Skin epidermis (tissue), 12 donors: Measurements from ENCODE around the gene CDH2.

Experiments used
- H3K27ac ChIP-seq, 21 experiments: fragments of 200-600 bp; sonication (generic) in 11 of 21; one replicate each; pipeline ENCODE4 v1.5.0; 2020; ENCODE audit warnings: mild to moderate bottlenecking in 3 of 21, inconsistent platforms in 2 of 21, moderate library complexity in 2 of 21
- H3K4me3 ChIP-seq, 7 experiments: fragments of 200-600 bp; sonication (generic) in 2 of 7; one replicate each; pipeline ENCODE4 v1.5.0; 2020; ENCODE audit warnings: inconsistent platforms in 2 of 7, mild to moderate bottlenecking in 2 of 7, moderate library complexity in 1 of 7

CDH2 gene

DNA sequence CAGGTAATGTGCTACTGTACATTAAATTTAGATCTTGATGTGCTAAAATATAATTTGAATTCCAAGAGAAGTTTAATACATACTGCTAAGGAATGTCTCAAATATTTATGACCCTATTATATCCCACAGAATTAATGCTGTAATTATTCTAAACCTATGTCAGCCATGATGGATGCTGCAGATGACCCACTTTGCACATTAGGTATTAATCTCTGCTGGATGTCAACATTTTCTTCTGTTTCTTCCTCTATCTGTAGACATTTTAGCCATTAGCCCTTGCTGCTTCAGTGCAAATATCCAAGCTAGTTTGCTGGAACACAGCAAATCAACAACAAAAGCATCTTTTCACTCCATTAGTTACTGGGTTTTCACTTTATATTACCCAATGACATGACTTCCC, 164.6 kb downstream of the CDH2 start:
- H3K4me3 ChIP-seq, result no peak overlapping the region

DNA sequence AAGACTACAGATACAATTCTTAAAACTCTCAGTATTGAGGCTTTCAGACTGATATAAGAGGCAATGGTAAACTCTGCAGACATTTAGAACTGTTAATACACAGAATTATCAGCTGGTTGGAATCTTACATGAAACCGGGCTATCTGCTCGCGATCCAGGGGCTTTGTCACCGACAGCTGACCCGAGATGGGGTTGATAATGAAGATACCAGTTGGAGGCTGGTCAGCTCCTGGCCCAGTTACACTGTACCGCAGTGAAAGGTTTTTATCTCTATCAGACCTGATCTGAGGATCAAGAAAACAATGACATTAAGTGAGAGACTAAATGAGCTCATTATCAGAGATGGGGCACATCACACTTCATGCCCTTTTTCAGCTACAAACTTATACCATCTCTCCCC, 167.3 kb downstream of the CDH2 start:
- no peak overlapping the region for H3K4me3 ChIP-seq
- no peak overlapping the region for H3K27ac ChIP-seq

More for the DNA sequence above, 164.6 kb downstream of the CDH2 start:
- H3K27ac ChIP-seq, result no peak overlapping the region

- Histone ChIP-seq H3K27ac (no peak overlapping the region), H3K4me3 (no peak overlapping the region)
Measured at GRCh38 chr18:28007841-28008240, 169.1 kb downstream of the CDH2 start.

- H3K4me3 ChIP-seq, result no peak overlapping the region
- no peak overlapping the region for H3K27ac ChIP-seq
Measured at GRCh38 chr18:28005164-28005563, 171.8 kb downstream of the CDH2 start.

DNA sequence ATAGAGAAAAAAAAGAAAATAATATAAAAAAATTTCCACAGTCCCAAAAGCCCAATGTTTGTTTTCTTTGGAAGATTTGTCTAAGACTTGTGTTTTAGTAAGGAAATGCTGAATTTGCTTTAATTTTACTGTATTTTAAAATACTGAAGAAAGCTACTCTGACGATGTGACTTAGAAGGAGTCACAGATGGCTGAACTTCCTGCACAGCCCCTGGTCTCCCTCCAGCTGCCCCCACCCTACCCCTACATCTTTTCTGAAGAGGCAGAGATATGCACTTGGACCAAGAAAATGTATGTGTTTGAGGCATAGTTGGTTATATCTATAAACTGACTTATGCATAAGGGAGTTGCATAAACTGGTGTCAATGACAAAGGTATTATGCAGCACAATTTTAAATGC, 172.3 kb downstream of the CDH2 start:
- H3K4me3 ChIP-seq, result no peak overlapping the region
- no peak overlapping the region for H3K27ac ChIP-seq

GRCh38 chr18:28003451-28003850, 173.5 kb downstream of the CDH2 start:
- no peak overlapping the region for H3K27ac ChIP-seq

GRCh38 chr18:28002841-28003240, 174.1 kb downstream of the CDH2 start:
- H3K27ac ChIP-seq, result no peak overlapping the region
- H3K4me3 ChIP-seq, result no peak overlapping the region

More at GRCh38 chr18:28003451-28003850, 173.5 kb downstream of the CDH2 start:
- H3K4me3 ChIP-seq, result no peak overlapping the region

DNA sequence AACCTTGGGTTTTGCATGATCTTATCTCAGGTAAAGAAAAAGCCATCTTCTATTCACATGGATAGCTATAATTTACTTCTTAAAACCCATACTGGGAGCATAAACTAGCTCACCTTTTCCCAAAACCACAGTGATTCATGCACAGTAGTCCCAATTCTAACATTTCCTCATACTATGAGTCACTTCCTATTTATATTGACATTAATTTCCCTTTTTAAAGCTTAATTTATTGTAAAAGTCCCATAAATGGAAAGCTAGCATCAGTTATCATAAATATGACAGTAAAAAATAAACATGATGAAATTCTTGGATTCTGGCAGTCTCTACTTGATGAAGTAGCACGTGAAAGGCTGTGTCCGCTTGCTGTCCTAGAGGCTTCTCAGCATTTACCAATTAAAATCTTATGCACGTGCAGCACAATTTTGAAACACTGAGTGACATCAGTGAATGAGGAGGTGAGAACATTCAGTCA, 180.1 kb downstream of the CDH2 start:
- H3K4me3 ChIP-seq, result no peak overlapping the region
- H3K27ac ChIP-seq, result no peak overlapping the region

- Histone ChIP-seq H3K27ac (no peak overlapping the region), H3K4me3 (no peak overlapping the region)
Measured at GRCh38 chr18:27995770-27996502, 181.0 kb downstream of the CDH2 start.

GRCh38 chr18:27994571-27994970, 182.4 kb downstream of the CDH2 start:
- H3K4me3 ChIP-seq, result no peak overlapping the region
- H3K27ac ChIP-seq, result no peak overlapping the region

DNA sequence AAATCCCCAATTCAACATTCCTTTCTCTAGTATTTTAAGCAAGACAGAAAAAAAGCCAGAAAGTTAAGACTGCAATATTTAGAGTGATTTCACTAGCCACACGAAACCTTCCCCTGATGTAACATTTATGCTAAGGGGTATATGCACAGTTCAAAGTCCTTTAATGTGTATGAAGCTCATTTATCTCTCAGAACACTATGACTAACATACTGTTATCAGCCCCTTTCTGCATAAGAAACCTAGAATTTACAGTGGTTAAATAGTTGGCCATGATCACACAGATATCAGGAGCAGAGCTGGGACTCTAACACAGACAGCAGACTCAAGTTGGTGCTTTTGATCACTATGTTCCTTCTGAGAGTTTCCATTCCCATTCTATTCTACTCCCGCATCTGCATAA, 185.5 kb downstream of the CDH2 start:
- Histone ChIP-seq H3K4me3 (no peak overlapping the region), H3K27ac (no peak overlapping the region)

- no peak overlapping the region for H3K4me3 ChIP-seq
- H3K27ac ChIP-seq, result no peak overlapping the region
Measured at GRCh38 chr18:27985832-27986231, 191.1 kb downstream of the CDH2 start.

- H3K4me3 ChIP-seq, result no peak overlapping the region
- H3K27ac ChIP-seq, result no peak overlapping the region
Measured at GRCh38 chr18:27983780-27984179, 193.2 kb downstream of the CDH2 start.

GRCh38 chr18:27976806-27977408, 200.0 kb downstream of the CDH2 start:
- H3K27ac ChIP-seq, result no peak overlapping the region
- H3K4me3 ChIP-seq, result no peak overlapping the region

DNA sequence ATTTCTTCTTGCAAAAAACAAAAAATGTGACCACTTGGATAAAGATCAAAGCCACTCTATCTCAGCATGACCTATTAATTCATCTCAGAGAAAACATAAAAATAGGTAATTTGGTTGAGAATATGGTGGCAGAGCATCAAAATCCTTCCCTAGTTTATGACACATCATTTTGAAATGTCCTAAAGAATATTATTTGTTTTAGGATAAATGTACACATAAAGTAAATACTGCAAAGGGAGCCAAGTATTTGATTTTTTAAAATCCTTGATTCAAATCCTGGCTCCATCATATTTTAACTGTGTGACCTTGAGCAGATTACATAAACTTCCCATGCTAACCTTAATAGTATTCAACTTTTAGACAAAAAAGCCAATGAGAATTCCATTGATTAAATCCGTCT, 206.6 kb downstream of the CDH2 start:
- no peak overlapping the region for H3K4me3 ChIP-seq
- H3K27ac ChIP-seq, result no peak overlapping the region

DNA sequence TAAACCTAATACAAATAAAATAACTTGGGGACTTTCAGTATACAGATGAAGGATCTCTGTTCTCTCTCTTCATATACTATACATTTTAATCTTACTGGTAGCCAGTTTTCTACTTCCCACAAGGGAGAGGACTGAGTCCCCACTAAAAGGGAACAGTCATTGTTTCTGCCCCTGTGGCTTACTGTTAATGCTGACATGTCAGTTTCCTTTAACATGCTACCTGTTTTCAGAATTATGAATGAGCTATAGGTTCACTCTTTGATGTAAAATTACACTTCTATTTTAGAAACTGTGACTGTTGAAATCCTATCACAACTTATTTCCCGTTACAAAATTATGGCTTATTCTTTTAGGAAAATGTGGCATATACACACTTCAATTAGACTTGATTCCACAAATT, 207.7 kb downstream of the CDH2 start:
- Histone ChIP-seq H3K27ac (no peak overlapping the region), H3K4me3 (no peak overlapping the region)

DNA sequence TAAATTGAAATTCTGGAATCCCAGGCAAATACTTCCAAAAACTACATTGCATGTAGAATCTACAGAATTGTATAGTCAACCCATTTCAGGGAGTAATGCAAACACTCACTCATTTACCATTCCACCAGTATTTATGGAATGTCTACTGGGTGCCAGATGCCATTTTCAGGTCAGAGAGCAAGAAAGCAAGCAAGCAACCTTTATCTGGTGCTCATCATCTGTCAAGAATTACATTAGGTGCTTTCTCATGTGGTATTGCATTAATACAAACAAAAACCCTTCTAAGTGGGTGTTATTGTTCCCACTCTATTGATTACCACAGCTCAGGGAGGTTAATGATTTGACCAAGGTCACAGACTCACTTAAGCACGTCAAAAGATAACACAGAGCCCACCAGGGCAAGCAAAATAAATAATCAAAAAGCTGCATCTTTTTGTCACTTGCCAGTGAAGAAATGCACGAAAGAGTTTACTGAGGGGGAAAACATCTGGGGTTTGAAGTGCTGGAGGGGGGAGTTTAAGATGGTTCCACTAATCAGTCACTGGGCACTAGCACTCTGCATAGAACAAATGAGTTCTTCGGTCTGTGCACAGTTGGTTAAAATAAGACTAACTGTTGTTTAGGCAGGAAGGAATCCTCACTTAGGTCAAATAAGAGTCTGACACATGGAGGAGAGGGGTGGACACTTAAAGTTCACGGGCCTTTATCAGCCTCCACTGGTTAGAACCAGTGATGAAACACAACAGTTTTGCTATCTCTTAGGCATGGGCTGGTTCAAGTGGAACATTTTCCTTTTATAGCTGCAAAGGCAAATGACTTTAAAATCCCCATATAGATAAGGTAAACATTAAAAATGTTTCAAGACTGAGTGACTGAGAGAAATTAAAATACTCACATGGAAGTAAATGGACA, 208.8 kb downstream of the CDH2 start:
- H3K4me3 ChIP-seq, result no peak overlapping the region
- no peak overlapping the region for H3K27ac ChIP-seq

GRCh38 chr18:27966881-27967280, 210.0 kb downstream of the CDH2 start:
- Histone ChIP-seq H3K27ac (no peak overlapping the region), H3K4me3 (no peak overlapping the region)

DNA sequence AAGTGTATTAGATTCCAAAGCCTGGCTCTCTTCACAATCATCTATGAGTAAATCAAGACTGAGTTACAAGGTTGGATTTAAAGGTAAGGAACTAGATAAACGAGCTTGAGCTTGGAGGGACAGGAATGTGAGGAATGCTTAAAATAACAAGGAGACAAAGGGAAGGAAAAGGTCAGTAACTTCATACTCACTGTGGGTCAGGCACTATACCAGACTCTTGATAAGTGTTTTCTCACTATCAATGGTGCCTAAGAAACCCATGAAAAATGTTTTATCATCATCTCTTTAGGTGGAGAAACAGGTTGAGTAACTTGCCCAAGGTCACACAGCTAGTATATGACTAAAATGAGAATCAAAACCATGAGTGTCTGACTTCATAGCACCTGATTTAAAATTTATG, 212.1 kb downstream of the CDH2 start:
- Histone ChIP-seq H3K4me3 (no peak overlapping the region), H3K27ac (no peak overlapping the region)

DNA sequence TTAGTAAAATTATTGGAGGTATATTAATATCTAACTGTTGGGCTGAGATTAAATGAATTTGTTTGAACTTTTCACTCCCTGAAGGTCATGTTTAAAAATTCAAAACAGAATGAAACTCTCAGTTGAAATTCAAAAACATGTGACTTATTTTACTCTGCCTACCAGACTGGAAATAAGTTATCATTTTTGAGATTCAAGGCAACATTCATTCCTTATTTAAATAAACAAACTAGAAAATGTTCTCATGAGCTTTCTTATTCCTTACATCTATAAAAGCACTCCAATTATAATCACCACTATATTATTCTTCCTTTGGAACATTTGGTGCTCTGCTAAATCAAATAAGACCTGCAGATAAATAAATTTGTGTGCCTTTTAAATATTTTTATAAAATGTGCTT, 217.8 kb downstream of the CDH2 start:
- no peak overlapping the region for H3K4me3 ChIP-seq
- no peak overlapping the region for H3K27ac ChIP-seq
